GM10248 (cell line): ENCODE measurements around the gene SEMA4C.

ENCODE experiments used
- CTCF ChIA-PET: fragments of 300-600 bp; sonication (Branson Sonifier 250); formaldehyde crosslinking; extraction: SDS; loops from one replicate; lab custom pipeline; 2021; ENCODE audit warnings: antibody characterized with exemption; lab: Yijun Ruan, JAX
- POLR2A ChIA-PET: fragments of 350-650 bp; sonication (Branson Sonifier 250); formaldehyde crosslinking; extraction: SDS; loops from one replicate; lab custom pipeline; 2020; ENCODE audit warnings: antibody characterized with exemption; lab: Yijun Ruan, JAX
- DNase-seq: peaks from one replicate; pipeline ENCODE4 v3.0.0; 2012; ENCODE audit errors: extremely low spot score
- TF ChIP-seq, protein P1 (sequence below): IDR thresholded peaks from 2 replicates; pipeline ENCODE4 v1.5.1; 2012; ENCODE audit warnings: mild to moderate bottlenecking, low read depth; ENCODE audit errors: extremely low read depth, missing control alignments, control extremely low read depth

The SEMA4C gene

DNA sequence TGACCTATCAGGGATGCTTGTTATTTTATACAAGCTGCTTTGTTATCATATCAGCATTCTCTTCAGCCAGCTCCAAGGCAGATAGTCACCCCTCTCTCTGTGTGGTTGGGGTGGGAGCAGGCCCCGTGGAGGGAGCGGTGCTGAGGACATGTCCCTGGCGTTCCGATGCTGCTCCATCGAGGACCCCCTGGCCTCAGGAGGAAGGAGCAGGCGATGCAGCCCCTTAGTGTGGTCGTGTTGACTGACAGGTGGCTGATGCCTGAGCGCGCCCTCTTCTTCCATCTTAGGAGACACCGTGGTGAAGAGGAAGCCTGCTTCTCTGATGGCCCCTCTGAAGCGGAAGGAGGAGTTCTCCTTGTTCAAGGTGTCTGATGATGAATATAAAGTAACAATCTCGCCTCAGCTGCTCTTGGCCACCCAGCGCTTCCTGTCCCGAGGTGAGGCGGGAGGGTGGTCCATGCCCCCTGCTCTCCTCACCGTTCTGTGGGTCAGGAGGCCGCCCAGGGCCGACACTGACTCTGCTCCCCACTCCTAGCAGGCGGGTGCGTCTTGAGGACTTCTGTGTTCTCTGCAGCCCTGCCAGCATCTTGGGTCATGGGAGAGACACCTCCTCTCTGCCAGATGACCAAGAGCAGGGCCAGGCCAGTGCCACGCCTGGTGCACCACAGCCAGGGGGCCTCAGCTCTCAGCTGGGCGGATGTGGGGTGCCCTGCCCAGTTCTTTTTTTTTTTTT is 43.2 kb downstream of the SEMA4C start:
- DNase-seq, result no peak
- ChIA-PET CTCF (no interaction called here), POLR2A (interaction anchor here (0.7 kb wide), 1 partner anchor 129 kb away, joined by 6 read pairs; no protein-coding TSS in a partner anchor)
- TF ChIP-seq, protein P1, sequence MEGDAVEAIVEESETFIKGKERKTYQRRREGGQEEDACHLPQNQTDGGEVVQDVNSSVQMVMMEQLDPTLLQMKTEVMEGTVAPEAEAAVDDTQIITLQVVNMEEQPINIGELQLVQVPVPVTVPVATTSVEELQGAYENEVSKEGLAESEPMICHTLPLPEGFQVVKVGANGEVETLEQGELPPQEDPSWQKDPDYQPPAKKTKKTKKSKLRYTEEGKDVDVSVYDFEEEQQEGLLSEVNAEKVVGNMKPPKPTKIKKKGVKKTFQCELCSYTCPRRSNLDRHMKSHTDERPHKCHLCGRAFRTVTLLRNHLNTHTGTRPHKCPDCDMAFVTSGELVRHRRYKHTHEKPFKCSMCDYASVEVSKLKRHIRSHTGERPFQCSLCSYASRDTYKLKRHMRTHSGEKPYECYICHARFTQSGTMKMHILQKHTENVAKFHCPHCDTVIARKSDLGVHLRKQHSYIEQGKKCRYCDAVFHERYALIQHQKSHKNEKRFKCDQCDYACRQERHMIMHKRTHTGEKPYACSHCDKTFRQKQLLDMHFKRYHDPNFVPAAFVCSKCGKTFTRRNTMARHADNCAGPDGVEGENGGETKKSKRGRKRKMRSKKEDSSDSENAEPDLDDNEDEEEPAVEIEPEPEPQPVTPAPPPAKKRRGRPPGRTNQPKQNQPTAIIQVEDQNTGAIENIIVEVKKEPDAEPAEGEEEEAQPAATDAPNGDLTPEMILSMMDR, result no peak

DNA sequence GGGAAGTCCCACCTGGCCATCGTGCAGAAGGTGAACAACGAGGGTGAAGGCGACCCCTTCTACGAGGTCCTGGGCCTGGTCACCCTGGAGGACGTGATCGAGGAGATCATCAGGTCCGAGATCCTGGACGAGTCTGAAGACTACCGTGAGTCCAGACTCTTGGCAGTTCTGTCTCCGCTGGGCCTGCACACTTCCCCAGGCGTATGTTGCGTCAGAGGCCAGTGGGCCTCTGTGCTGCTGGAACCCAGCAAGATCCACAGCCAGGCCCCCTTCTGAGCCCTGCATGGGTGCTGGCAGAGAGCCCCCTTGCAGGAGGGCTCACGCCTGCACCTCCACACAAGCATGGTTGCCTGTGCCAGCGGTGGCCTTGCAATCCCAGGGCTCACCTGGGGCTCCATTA is 44.8 kb downstream of the SEMA4C start:
- DNase-seq, result no peak
- ChIA-PET CTCF (interaction anchor here (0.8 kb wide), 1 partner anchor 18 kb away, joined by 3 read pairs; no protein-coding TSS in a partner anchor), POLR2A (no interaction called here)
- TF ChIP-seq, protein P1, result no peak

DNA sequence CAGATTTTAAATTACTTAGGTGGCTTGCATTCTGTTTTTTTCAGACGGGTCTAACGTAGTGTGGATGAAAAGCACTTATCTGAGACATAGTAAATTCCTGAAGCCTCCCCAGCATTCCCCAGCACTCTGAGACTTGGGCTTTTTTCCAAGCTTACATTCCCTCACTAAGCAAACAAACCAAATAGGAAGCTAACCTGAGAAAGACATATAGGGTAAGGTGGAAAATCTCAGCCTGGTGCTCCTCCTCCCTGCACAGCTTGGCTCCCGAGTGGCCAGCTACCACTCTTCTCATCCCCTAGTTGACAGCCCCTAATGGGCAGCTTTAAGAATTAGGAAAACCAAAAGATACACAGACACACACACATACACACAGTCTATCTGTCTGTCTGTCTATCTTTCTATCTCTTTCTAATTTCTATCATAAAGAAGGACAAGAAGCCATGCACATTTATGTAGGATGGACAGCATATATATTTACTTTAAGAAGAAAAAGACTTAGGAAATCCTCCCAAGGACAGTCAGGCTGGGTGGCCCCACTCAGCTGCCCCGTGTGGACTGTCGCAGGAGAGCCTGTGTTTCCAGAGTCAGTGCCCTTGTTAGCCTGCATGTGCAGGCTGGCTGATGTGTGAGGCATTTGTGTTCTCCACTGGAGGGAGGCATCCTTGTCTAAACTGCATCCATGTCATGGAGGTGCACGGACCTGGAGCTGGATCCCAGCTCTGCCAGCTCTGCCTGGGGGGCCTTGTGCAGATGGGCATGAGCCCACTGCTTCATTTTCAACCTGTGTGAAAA is 45.6 kb downstream of the SEMA4C start:
- TF ChIP-seq, protein P1, result no peak
- DNase-seq, result no peak
- ChIA-PET CTCF (interaction anchor here (0.8 to 1.2 kb wide), 2 partner anchors 18 to 44 kb away, joined by 3 read pairs; no protein-coding TSS in a partner anchor), POLR2A (no interaction called here)

DNA sequence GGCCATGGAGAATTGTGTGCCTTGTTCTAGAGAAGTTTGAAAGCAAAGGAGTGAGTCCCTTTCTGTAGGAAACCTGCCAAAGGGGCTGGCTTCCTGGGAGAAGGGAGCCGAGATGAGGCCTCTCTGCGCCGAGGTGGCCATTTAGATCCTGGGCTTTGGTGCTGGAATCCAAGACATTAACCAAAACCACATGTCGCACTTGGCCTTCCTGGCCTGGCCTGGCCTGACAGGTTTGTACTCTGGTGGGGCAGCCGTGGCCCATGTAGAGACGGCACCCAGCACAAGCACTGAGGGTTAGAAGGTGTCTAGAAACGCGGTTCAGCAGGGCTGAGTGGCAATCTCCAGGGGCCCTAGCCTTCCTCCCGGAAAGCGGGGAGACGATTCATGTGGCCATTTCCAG is 46.7 kb downstream of the SEMA4C start:
- POLR2A ChIA-PET, result no interaction called here
- CTCF ChIA-PET, result interaction anchor here (0.9 to 1.8 kb wide), 5 partner anchors 35 to 128 kb away, joined by 3 to 4 read pairs (median 3); partner anchors contain the start of gene ANKRD39

DNA sequence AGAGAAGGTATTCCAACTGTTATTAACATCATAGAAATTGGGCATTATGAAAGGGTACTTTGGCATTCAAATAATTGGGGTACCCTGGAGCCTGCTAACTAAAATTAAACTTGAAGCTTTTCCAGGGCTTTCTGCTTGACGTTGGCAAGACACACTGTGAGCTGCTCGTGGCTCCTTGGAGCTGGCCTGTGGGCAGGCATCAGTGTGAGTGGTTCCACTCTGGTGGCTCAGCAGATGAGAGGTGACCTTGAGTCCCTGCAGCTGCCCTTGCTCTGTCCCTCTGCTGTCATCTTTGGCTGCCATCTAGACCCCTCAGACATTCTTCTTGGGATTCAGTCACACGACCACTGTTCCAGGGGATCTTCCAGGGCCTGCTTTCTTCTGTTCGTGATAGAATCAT is 47.1 kb downstream of the SEMA4C start:
- no peak for DNase-seq
- TF ChIP-seq, protein P1, result no peak
- POLR2A ChIA-PET, result no interaction called here
- CTCF ChIA-PET, result interaction anchor here (0.9 to 1.8 kb wide), 4 partner anchors 35 to 128 kb away, joined by 3 to 4 read pairs (median 4); partner anchors contain the start of gene ANKRD39

More for the DNA sequence above, 46.7 kb downstream of the SEMA4C start:
- TF ChIP-seq, protein P1, result no peak
- DNase-seq, result no peak

DNA sequence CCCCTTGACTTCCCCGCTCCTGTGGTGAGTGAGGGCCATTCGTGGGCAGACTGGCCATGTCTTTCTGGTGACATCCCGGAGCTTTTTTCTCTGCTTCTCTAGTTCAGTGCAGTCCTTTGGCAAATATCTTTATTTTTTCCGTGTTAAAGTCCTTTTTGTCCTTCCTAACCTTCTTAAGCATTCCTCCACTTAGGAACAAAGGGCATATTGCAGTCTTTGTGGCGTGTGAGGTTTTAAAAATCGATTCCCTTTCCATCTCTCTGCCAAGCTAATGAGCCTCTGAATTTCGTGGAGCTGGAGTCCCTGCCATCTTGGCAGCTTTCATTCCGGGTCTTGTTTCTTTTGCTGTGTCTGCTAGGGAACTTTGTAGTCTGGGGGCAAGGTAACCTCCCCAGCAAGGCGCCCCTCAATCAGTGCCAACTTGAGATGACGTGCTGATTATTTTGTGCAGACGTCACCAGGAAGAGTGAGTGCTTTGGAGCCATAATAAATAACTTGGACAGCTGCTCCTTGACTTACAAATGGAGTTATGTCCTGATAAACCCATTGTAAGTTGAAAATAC is 48.7 kb downstream of the SEMA4C start:
- TF ChIP-seq, protein P1, result no peak
- CTCF ChIA-PET, result interaction anchor here (1.1 to 2.6 kb wide), 6 partner anchors 12 to 133 kb away, joined by 3 to 14 read pairs (median 4); partner anchors contain the start of gene ANKRD39
- POLR2A ChIA-PET, result no interaction called here
- DNase-seq, result no peak
